NCI-H2196 treated with DMSO at 0.1 percent for 48 hours (cell line): ENCODE results near the gene FZD4.
"Not testable (repeated sequence)": the region's sequence is repeated elsewhere in the genome, so short reads cannot be mapped to it uniquely, and the experiment has no call there.

Source experiments
- DNase-seq: peaks from one replicate; lab custom pipeline; 2025; ENCODE audit not compliant: unreplicated experiment; lab: John Stamatoyannopoulos, UW

The FZD4 gene

GRCh38 chr11:86916330-86916729 lies 38.9 kb downstream of the FZD4 start:
- no peak for DNase-seq

- DNase-seq: not testable (repeated sequence)
Measured at GRCh38 chr11:86915850-86916249, 39.3 kb downstream of the FZD4 start.

GRCh38 chr11:86914865-86915519 lies 40.2 kb downstream of the FZD4 start:
- DNase-seq: no peak

- no peak for DNase-seq
Measured at GRCh38 chr11:86912238-86912637, 43.0 kb downstream of the FZD4 start.

- DNase-seq: no peak
Measured at GRCh38 chr11:86910592-86910991, 44.6 kb downstream of the FZD4 start.

- no peak for DNase-seq
Measured at GRCh38 chr11:86906198-86906597, 49.0 kb downstream of the FZD4 start.

DNA sequence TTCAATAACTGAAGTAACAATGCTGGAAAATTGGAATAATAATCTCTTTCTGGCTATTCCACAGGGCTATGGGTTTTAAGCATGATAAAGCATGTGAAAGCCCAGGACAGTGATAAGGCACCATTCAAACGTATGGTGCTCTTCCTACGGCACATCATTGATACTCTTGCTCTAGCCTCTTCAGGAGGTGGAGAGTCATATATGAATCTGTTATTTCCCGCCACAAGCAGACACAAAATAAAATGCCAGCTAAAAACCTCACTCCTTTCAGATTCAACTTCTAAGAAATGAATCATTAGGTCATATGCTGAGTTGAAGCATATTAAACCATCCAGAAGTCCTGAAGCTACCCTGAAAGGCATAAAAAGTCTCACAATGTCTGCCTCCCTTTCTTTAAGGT lies 49.9 kb downstream of the FZD4 start:
- DNase-seq: no peak

DNA sequence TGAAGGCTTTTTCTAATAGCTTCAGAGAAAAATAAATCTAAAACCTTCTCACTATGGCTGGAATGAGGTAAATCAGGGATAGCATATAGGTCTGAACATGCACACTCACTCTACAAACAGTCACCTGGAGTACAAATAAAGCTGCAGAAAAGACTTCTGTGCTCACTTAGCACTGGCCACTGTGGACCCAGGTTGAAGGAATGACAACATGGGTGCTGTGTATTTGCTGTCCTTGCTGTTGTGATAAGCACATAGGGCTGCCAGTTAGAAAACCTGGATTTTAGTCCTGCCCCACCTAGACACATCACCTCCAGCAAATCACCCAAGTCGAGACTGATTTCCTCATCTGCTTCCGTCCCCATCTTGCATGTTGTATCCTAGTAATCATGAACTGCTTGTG lies 51.2 kb downstream of the FZD4 start:
- no peak for DNase-seq

GRCh38 chr11:86902345-86902744 lies 52.9 kb downstream of the FZD4 start:
- DNase-seq: no peak

DNA sequence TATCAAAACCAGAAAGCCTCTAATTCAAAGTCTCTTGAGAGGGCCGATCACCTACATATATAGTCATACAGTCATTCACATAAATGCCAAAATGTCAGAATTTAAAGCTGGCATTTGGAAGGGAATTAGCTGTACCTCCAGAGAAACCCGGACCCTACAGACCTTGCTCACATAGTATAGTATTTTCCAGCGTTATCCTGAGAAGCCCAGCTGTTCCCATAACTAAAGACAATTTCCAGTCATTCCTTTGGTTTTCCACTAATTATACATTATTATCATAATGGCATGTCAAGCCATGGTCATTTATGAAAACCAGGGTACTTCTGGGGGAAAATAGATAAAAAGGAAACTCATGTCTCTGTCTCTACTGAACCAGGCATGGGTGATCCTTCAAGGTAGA lies 53.6 kb downstream of the FZD4 start:
- no peak for DNase-seq

DNA sequence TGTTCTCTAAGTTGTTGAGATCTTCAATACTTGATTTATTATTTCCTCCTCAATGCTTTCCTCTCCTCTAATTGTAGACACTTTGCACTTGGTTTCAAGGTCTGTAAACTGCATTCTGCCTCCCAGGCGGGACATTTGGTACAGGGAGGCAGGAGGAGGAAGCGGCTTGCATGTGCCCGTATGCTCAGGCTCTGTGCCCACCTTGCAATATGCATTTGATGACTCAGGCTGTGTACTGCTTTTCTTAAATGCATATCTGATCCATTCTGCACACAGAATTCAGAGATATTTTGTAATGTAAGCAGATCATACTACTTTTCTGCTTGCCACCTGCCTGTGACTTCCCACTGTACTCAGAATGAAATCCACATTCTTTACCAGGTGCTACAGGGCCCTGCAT lies 55.0 kb downstream of the FZD4 start:
- no peak for DNase-seq

DNA sequence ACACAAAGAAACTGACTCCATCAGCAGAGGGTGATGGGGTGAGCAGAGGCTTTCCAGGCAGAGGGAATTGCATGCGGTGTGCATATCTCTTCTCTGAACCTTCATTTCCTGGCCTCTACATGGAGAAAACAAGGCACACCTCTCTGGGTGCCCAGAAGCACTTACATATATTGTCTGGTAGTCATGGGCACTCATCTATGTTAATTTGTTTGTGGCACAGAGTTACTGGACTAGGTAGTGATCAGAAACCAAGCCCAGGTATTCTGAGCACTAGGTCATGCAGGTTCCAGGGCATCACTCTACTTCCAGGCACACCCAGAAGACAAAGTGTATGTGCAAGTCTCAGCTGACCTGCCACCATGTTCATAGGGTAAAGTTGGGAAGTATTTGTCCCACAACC lies 56.5 kb downstream of the FZD4 start:
- DNase-seq: no peak

DNA sequence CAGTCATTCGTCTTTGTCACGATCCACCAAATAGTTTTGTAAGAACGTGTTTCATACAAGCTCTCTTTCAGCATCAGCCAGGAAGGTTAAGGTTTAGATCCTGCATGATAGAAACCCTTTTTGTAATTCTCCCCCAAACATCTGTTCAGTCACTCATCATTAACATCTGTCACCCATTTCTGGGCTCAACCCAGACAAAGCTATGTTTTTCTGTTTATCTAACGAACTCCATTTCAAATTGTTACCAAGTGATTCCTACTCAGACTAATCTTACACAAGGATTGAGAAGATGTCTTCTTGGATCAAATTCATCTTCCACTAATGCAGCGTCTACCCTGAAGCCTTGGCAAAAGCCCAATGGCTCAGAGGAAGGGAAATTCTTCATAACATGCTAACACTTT lies 58.8 kb downstream of the FZD4 start:
- no peak for DNase-seq
